GM12875 (cell line): Measurements from ENCODE around the gene PRSS2.

Experiments
- H3K4me3 ChIP-seq: one replicate; pipeline ENCODE4 v1.5.1; 2011; ENCODE audit warnings: low read depth, low read length, control low read depth
- CTCF ChIP-seq: IDR thresholded peaks from 2 replicates; pipeline ENCODE4 v1.5.1; 2011; ENCODE audit warnings: low read depth, mild to moderate bottlenecking, control low read depth, inconsistent platforms, low read length, moderate library complexity, borderline replicate concordance; ENCODE audit not compliant: insufficient read depth

PRSS2 gene

GRCh38 chr7:142805350-142806021 lies 34.7 kb downstream of the PRSS2 start:
- no peak overlapping the region for H3K4me3 ChIP-seq
- TF ChIP-seq CTCF = no peak

GRCh38 chr7:142806022-142806356 lies 35.2 kb downstream of the PRSS2 start:
- TF ChIP-seq CTCF = no peak
- H3K4me3 ChIP-seq = no peak overlapping the region

- TF ChIP-seq CTCF = no peak
- H3K4me3 ChIP-seq = no peak overlapping the region
Observed at GRCh38 chr7:142806957-142807356, 36.2 kb downstream of the PRSS2 start.

GRCh38 chr7:142807855-142808460 lies 37.2 kb downstream of the PRSS2 start:
- H3K4me3 ChIP-seq = peak overlapping the region; percentile 10

GRCh38 chr7:142808461-142808801 lies 37.7 kb downstream of the PRSS2 start:
- no peak for TF ChIP-seq CTCF
- H3K4me3 ChIP-seq = peak overlapping the region; percentile 10

More at GRCh38 chr7:142807855-142808460, 37.2 kb downstream of the PRSS2 start:
- TF ChIP-seq CTCF = no peak

- no peak for TF ChIP-seq CTCF
- H3K4me3 ChIP-seq = peak overlapping the region; percentile 39
Observed at GRCh38 chr7:142808802-142809583, 38.2 kb downstream of the PRSS2 start.
